Medulla oblongata (tissue), 1 donor: ENCODE measurements around the gene INSRR.

Source experiments
- DNase-seq: peaks from one replicate; pipeline ENCODE4 v3.0.0-alpha.2; 2015; ENCODE audit errors: extremely low spot score

Gene INSRR

GRCh38 chr1:156851779-156852417 lies 7.0 kb downstream of the INSRR start:
- DNase-seq: no peak

GRCh38 chr1:156849151-156849496 lies 9.8 kb downstream of the INSRR start:
- no peak for DNase-seq

GRCh38 chr1:156848461-156849150 lies 10.3 kb downstream of the INSRR start:
- no peak for DNase-seq

- no peak for DNase-seq
Measured at GRCh38 chr1:156847591-156848460, 11.1 kb downstream of the INSRR start.

DNA sequence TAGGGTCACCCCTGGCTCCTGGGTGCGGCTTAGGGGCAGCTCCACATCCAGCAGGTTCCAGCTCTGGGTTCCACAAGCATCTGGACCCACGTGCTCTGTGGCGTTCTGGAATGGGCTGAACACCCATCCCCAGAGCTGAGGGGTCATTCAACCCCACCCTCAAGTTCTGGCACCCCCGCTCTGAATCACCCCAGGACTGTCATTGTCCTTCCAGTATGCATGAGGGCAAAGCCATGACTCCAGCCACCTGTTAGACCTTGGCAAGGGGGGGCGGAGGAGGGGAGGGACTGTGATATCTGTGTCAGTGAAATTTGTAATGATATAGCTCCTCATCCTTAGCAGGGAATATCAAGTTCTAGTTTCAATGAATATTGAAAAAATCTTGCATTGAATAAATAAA lies 12.3 kb downstream of the INSRR start:
- DNase-seq: no peak

DNA sequence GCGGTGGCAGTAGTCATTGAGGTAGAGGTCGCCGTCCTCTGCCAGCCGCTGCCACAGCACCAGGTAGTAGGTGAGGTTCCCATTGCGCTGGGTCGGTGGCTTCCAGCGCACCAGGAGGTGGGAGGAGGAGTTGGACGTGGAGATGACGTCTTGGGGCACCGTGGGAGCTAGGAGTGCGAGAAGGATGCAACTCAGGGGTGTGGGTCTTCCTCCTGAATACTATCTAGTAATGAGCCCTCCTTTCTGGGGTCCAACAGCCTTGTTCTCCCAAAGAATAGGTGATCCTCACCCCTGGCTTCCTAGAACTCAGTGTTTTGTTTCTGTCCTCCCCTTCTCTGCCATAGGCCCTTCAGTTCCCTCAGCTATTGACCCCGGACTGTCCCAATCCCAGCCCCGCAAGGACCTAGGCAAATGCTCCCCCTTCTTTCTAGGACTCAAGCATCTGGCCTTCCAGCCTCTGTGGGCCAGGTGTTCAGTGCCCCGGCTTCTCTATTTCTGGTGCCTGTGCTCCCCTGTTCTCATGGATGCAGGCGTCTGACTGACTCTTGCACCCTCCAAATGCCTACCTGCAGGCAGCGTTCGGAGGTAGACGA lies 12.9 kb downstream of the INSRR start:
- no peak for DNase-seq

DNA sequence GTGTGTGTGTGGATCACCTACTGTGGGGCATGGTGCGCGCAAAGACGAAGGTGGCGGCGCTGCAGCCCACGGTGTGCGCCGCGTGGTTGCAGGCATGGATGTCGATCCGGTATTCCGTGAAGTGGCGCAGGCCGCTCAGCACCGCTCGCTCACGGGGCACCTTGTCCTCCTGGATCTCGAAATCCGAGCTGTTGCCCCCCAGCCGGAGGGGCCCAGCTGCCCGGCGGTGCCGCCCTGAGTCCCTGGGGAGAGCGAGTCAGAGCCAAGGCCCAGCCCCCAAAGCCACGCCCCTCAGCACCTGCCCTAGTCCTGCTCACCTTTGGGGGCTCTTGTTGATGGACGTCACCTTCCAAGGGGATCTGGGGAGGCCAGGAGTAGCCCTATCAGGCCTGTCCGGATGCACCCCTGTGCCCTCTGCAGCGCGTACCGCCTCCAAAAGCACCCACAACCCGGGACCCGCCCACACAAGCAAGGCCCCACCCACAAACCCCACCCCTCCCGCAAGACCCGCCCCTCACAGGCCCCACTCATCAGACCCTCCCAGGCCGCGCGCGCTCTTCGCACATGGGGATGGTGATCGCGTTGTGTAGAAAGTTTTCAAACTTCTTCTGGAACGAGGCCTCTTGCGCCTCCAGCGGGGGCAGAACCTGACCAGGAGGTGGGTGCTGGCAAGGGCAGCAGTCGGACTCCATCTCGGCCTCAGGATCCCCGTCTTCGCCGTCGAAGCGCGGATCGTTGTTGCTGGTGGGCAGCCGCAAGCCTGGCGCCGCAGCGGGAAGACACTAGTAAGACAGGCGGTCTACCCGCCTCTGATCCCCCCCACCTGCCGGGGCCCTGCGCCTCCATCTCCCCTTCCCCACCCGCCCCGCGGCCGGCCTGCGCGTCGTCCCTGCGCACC lies 13.6 kb downstream of the INSRR start:
- DNase-seq: no peak

- DNase-seq: no peak
Measured at GRCh38 chr1:156844638-156845037, 14.3 kb downstream of the INSRR start.

- no peak for DNase-seq
Measured at GRCh38 chr1:156844102-156844501, 14.8 kb downstream of the INSRR start.

- DNase-seq: no peak
Measured at GRCh38 chr1:156842618-156843300, 16.2 kb downstream of the INSRR start.

DNA sequence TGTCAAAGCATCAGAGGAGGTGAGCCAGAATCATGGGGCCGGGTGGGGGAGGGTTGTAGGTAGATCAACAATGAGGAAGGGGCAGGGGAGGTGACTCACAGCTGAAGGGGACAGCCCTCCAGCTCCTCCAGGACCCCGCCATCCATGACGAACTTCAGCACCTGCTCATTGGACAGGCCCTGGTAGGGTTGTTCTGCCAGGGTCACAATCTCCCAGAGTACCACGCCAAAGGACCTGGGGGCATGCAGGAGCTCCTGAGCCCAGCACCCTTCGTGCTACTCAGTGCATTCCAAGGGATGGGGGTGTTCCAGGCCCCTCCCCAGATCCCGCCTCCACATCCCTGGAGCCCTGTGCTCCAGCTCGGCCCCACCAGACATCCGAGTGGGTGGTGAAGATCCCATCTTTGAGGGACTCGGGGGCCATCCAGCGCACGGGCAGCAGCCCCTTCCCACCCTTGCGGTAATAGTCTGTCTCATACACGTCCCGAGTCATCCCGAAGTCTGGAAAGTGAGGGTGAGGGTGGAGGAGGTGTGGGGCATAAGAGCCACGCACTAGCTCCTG lies 17.5 kb downstream of the INSRR start:
- no peak for DNase-seq

DNA sequence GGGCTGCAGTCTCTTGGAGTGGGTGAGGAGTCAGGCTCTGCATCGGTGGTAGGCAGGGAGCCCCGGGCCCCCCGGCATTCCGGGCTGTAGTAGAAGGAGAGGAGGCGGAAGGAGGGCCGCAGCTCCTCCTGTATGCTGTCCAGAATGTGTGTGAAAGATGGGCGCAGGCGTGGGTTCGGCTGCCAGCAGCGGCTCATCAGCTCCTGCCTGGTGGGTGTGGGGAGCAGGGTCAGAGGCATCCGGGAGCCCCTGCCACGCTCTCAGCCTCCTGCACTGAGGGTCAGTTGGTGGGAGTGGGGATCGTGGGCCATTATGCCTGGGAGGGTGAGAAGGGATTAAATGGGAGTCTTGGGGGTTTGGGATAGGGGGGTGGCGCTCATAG lies 18.0 kb downstream of the INSRR start:
- DNase-seq: no peak

DNA sequence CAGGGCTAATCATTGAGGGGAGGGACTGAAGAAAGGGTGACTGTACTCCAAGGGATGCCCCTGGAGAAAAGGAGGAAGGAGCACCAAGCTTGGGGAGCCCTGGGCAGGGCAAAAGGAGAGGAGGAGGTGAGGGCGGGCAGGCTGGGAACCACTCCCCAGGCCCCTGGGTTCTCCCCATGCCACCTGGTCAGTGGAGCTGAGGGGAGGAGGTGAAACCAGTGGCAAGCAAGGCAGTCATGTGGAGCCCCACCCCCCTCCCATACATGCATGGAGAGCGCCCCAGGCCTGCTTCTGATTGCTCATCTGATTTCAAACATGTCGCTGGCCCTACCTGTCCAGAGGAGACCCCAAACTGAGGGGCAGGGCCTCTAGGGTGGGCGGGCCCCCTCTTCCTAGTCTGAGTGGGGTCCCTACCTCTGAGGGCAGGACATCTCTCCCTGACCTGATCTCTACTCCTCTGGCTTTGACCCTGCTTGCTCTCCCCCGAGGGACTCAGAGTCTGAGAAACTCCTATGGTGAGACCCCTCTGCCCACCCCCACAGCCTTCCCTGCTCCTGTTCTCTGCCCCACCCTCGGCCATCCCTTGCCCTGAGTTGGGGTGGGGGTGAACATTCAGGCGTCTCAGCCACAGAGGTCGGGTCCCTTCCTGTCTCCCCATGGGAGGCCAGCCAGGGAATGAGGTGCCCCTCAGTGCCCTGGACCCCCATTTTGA lies 18.6 kb downstream of the INSRR start:
- no peak for DNase-seq

DNA sequence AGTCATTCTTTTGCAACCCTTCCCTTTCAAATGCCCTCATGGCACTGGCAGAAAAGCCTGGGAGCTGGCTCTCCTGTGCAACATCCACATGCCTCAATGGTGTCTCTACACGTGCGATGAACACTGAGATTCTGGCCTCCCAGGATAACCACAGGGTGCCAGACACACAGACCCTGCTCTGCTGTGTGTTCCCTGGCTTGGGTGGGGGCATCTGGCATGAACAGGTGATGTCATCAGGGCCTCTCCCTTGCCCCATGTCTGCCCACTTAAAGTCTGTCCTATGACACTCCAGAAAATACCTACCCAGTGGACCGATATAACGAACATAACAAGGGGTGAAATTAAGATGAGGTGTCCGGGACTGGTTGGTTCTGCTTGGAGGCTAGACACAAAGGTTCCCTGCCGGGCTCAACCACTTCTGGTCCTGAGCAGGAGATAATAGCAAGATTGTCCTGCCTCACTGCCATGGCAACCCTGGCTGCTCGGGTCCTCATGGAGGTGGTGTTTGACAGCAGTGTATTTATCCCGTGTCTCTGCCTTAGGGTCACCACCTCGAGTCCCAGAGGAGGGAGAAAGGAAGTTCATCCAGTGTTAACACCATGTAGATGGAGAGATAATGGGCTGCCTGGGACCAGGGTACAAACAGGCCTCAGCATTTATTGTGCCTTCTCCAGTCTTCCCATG lies 19.3 kb downstream of the INSRR start:
- no peak for DNase-seq

DNA sequence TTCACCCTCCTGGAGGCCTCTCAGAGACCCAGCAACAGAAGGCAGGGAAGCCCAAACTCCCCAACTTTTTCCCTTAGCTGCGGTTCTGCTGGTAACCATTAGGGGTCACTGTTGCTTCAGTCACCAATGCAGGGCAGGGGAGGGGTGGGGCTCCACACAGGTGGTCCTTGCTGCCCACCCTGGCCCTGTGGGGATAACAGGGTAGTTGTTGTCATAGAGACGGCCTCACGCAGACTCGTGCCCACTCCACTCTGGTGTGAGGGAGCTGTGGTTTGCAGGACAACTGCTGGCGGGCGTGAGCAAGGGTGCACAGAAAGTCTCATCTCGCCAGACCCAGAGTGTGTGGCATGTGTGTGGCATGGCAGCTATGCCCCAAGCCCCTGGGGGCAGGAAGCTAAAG lies 19.9 kb downstream of the INSRR start:
- peak; percentile 21 for DNase-seq

- no peak for DNase-seq
Measured at GRCh38 chr1:156836892-156837291, 22.0 kb downstream of the INSRR start.

DNA sequence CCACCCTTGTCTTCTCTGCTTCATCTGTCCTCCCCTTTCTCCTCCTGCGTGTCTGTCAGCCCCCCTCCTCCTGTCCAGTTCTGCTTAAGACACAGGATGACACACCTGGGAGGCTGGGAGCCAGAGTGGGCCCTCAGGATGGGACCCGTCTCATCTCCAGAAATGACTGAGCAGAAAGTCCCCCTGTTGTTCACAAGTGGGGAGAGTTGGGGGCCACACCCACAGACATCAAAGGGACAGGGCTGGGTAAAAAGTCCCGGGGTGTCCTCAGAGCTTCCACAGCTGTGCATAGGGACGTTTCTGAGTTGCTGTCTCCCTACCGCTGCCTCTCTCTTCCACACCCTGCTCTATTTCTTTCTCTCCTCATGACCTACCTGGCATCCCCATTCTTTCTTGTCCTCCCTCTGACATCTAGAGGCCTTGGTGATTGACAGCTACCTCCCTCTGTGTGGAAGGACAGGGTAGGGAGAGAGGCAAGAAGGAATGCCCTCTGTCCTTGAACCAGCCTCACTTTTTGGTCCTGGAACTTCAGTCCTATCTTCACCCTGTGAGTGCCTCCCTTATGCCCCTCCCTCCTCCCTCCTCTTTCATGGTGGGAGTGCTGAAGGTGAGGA lies 22.8 kb downstream of the INSRR start:
- no peak for DNase-seq

GRCh38 chr1:156834322-156834721 lies 24.6 kb downstream of the INSRR start:
- DNase-seq: no peak

GRCh38 chr1:156833603-156834002 lies 25.3 kb downstream of the INSRR start:
- no peak for DNase-seq
